HG02571 (cell line): ENCODE measurements around the gene KLF2.

ENCODE experiments used
- ATAC-seq: cut with Tn5 transposase; IDR thresholded peaks from one replicate; pipeline ENCODE4 v1.9.1; 2021; ENCODE audit warnings: mild to moderate bottlenecking, moderate library complexity; ENCODE audit not compliant: unreplicated experiment

Gene KLF2

GRCh38 chr19:16363133-16363851 lies 38.7 kb downstream of the KLF2 start:
- no peak for ATAC-seq

- no peak for ATAC-seq
These were observed 39.2 kb downstream of the KLF2 start for GRCh38 chr19:16363852-16364230.

- ATAC-seq = no peak
These were observed 39.7 kb downstream of the KLF2 start for GRCh38 chr19:16364231-16364865.

- no peak for ATAC-seq
These were observed 40.8 kb downstream of the KLF2 start for GRCh38 chr19:16365300-16365996.

- ATAC-seq = no peak
These were observed 41.4 kb downstream of the KLF2 start for GRCh38 chr19:16366056-16366432.

GRCh38 chr19:16366433-16367260 lies 42.0 kb downstream of the KLF2 start:
- no peak for ATAC-seq

GRCh38 chr19:16367261-16367683 lies 42.6 kb downstream of the KLF2 start:
- ATAC-seq = peak; percentile 48

GRCh38 chr19:16368385-16369305 lies 44.0 kb downstream of the KLF2 start:
- ATAC-seq = no peak

GRCh38 chr19:16369306-16369663 lies 44.7 kb downstream of the KLF2 start:
- ATAC-seq = no peak

- ATAC-seq = no peak
These were observed 45.3 kb downstream of the KLF2 start for GRCh38 chr19:16369664-16370576.

- no peak for ATAC-seq
These were observed 46.2 kb downstream of the KLF2 start for GRCh38 chr19:16370641-16371391.

- peak; percentile 58 for ATAC-seq
These were observed 46.9 kb downstream of the KLF2 start for GRCh38 chr19:16371540-16371986.

GRCh38 chr19:16372065-16372915 lies 47.7 kb downstream of the KLF2 start:
- ATAC-seq = peak; percentile 14

- ATAC-seq = no peak
These were observed 48.5 kb downstream of the KLF2 start for GRCh38 chr19:16373079-16373478.

- ATAC-seq = no peak
These were observed 48.9 kb downstream of the KLF2 start for GRCh38 chr19:16373532-16373931.

- no peak for ATAC-seq
These were observed 49.4 kb downstream of the KLF2 start for GRCh38 chr19:16373989-16374388.

GRCh38 chr19:16374436-16374835 lies 49.8 kb downstream of the KLF2 start:
- ATAC-seq = no peak
